ENCODE results near the gene CCNF.
"Not testable (repeated sequence)": the region's sequence is repeated elsewhere in the genome, so short reads cannot be mapped to it uniquely, and the experiment has no call there.

CCNF gene

GRCh38 chr16:2472885-2473445, 43.7 kb downstream of the CCNF start:
- no peak for ATAC-seq

- peak; percentile 1 to 2 for ATAC-seq
Measured at GRCh38 chr16:2473446-2473926, 44.2 kb downstream of the CCNF start.

DNA sequence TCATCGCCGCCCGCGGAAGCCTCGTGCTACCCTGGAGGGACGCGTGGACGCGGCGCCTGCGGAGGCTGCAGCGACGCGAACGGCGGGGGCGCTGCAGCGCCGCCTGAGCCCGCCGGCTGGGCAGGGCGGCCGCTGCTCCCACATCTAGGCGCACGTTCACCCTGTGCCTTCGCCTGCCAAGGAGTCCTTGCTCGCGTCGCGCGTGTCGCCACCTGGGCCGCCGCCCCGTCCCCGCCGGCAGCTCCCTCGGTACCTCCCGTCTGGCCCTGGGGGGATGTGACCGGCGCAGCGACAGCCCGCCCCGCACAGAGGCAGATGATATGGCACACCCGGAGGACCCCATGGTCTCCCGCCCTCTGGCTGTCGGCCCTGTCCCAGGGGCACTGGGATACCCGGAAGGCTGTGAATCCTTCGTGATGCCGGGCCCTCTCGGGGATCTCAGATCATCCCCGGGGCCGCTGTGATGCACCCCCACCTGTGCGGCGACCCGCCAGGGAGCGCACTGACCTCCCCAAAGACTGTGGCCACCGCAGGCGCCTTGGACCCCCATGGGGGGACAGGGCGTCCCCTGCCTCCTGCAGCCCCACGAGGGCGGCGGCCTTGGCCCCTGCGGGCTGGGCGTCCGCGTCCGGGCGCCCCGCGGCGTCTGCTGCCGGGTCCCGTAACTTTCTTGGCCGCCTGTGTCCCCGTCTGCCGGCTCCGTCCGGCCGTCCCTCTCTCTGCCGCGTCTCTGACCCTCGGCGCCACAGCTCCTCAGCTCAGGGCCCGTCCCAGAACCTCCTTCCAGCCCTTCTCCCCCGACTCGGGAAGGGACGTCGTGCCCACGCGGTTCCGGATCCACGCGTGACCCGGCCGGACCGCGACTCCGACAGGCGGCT, 45.0 kb downstream of the CCNF start:
- ATAC-seq, result peak; percentile 59 to 70

DNA sequence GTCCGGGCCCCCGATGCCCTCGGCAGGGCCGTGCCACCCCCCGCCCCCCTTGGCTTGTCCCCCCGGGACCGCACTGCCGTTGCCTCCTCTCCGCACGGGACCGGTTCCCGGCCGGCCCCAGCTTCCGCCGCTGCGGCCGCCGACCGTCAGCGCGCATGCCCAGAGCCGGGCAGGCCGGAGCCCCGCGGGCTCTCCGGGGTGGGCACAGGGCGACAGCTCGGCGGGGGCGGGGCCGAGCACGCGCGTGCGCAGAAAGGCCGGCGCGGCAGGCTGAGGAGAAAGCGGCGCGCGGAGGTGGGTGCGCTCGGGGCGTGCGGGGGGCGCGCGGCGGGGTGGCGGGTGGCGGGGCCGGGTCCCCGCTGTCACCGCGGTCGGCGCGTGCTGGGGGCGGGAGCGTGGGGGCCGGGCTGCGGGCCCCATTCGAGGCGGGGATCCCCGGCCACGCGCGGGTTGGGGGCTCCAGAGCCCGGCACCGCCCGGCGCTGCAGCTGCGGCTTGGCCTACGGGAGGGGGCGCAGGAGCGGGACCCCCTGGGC, 45.7 kb downstream of the CCNF start, which contains the start of gene TBC1D24:
TBC1D24 (plus strand) TSS at position 251 of the 536 bp plus-strand sequence. CDS start 21,022 bp downstream, outside the sequence.
- peak; percentile 65 to 69 for ATAC-seq

DNA sequence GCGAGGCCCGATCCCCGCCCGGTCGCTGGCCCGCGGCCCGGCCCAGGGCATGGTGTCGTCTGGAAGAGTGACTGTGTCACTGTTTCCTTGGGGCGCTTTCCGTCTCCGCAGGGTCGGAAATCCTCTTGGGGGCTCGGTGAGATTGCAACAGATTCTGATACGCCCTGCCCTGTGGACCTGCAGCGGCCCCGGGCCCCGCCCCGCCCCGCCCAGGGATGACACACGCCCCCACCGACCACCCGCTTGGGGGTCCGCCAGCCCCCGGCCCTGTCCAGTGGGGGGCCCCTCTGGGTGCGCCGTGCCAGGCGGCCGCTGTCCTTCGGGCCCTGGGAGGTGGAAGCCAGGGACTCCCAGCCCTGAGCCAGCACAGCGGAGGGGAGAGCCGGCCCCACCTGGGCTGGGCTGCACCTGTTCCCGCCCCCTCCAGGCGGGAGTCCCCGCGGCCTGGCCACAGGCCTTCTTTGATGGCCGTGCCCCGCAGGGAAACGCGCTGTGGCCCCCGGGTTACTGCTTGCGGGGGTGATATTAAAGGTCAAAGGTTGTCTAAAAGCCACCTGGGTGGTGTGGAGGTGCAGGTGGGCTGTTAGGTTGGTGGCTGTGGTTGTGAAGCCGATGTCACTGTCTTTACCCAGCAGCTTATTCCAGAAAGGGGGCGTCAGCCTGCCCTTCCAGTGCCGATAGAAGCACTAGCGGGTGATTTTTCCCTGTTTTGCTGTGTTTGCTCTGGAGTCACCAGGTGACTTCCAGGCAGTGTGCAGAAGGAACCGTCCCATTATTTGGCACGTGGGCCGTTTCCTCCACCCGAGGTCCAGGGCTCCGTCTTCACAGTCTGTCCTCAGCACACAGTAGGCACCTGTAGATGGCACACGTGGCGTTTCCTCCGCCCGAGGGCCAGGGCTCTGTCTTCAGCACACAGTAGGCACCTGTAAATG, 46.4 kb downstream of the CCNF start:
- peak; percentile 14 to 39 for ATAC-seq

GRCh38 chr16:2476345-2476720, 47.1 kb downstream of the CCNF start:
- ATAC-seq, result no peak

DNA sequence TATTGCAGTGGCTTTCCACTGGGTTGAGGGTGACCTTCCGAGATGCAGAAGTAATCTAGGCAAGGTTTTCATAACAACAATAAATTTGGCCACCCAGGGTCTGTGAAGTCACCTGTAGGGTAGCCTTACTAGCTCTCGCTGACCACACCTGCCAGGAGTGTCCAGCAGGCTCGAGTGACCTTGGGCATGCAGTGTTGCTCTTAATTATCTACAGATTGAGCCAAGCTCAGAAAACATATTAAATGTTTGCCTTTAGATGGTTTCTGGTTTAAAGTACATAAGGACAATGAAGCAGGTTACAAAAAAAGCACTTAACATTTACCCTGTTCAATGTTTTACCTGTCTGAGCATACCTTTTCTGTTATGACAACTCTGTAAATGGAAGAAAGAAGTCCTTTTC, 47.5 kb downstream of the CCNF start:
- no peak for ATAC-seq

DNA sequence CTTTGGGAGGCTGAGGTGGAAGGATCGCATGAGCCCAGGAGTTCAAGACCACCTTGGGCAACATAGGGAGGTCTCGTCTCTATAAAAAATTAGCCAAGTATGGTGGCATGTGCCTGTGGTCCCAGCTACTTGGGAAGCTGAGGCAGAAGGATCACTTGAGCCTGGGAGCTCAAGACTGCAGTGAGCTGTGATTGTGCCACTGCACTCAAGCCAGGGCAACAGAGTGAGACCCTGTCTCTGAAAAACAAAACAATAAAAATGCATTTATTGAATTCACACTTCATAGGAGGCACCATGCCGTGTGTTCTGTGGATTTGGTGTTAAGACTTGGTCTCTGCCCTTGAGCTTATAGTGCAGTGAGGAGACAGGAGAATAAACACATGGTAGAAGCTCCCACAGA, 48.1 kb downstream of the CCNF start:
- no peak for ATAC-seq

DNA sequence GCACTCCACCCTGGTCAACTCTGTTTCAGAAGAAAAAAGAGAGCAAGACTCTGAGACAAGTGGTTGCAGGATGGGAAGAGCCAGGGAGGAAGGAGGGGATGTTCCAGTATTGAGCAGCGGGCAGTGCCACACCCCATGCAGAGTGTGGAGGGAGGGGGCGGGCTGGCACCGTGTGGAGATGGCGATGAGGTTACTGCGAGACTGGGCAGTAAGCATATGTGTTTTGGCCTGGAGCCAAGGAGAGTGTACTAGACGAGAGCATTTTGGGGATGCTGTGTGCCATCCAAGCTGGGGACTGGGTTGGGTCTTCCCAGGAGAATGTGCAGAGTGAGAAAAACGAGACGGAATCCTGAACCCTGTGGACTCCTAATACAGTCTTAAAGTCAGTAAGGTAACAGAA, 49.0 kb downstream of the CCNF start:
- ATAC-seq, result no peak

DNA sequence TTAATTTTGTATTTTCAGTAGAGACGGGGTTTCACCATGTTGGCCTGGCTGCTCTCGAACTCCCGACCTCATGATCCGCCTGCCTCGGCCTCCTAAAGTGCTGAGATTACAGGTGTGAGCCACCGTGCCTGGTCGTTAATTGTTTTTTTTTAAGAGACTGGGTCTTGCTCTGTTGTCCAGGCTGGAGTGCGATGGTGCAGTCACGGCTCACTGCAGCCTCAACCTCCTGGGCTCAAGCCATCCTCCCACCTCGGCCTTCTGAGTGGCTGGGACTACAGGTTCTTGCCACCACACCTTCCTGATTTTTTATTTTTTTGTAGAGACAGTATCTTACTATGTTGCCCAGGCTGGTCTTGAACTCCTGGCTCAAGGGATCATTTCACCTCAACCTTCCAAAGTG, 50.7 kb downstream of the CCNF start:
- ATAC-seq, result not testable (repeated sequence)

GRCh38 chr16:2480948-2481347, 51.7 kb downstream of the CCNF start:
- no peak for ATAC-seq

- ATAC-seq, result no peak
Measured at GRCh38 chr16:2481676-2482075, 52.4 kb downstream of the CCNF start.

GRCh38 chr16:2482249-2482648, 53.0 kb downstream of the CCNF start:
- ATAC-seq, result no peak

DNA sequence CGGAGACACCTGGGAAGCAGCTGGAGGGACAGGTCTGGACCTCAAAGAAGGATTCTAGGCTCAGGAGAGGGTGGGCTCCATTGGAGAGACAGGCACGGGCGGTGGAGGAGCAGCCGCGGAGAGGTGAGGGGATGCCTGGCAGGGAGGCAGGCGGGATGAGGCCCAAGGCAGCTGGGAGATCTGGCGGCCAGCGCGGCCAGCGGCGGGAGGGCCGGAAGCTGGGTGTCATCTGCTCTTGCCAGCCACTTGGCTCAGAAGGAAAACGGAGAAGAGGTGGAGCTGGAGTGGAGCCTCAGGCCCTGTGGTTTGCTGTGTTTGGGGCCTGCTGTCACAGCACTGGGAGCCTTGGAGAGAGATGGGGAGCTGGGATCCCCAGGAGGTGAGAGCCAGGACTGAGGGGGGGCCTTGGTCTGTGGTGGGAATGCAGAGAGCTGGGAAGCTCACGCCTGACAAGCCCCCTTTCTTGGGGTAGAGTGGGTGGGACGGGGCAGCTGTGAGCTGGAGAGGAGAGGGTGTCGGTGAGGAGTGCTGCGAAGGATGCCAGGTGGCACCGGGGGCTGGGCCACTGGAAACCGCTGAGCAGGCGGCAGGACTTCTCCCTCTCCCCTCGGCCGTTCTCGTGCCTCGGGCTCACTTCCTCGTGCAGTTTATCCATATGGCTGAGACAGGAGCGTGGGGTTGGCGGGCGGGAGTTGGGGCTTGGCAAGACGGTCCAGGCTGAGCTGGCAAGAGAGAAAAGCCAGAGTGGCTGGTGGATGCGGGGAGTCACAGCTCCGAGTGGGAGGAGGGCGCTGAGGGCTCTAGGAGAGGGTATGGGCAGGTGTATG, 53.7 kb downstream of the CCNF start:
- no peak for ATAC-seq

DNA sequence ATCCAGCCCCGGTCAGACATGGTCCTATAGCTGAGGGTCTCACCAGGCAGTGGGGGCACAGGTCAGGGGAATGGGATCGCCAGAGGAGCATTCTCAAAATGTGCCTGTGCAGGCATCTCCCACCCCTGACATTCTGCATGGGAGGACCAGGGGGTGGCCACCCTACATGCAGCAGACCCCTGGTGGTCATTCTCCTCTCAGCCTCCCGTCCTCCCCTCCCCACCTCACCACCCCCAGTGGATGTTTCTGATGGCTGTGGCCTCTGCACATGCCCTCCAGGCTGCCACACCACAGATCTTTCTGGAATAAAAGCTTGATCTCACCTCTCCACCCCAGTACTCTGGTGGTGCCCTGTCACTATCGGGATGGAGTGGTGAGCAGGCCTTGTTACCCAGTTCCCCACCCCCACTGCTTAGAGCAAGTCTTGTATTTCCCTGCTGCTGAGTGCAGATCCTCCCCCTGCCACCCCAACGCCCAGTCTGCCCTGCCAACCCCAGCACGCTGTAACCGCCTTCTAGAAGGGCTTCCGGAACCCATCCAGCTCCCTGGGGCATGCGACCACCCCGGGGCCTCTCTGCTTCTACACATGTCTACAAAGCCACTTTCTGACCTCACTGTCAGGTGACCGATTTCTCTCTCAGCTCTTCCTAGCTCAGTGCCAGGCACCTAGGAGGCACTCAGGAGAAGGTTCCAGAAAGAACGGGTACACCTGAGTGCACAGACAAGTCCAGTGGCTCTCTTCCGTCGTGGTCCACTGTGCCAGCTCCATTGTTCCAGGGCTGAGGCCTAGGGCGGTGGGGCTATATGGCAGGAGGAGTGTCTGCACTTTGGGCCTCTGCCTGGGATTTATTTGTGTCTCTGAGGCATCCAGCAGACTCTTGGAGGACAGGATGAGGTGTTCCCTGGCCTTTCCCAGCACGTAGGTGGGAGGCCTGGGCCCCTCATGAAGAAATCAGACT, 55.0 kb downstream of the CCNF start:
- ATAC-seq, result no peak

GRCh38 chr16:2484898-2485508, 55.8 kb downstream of the CCNF start:
- no peak for ATAC-seq

DNA sequence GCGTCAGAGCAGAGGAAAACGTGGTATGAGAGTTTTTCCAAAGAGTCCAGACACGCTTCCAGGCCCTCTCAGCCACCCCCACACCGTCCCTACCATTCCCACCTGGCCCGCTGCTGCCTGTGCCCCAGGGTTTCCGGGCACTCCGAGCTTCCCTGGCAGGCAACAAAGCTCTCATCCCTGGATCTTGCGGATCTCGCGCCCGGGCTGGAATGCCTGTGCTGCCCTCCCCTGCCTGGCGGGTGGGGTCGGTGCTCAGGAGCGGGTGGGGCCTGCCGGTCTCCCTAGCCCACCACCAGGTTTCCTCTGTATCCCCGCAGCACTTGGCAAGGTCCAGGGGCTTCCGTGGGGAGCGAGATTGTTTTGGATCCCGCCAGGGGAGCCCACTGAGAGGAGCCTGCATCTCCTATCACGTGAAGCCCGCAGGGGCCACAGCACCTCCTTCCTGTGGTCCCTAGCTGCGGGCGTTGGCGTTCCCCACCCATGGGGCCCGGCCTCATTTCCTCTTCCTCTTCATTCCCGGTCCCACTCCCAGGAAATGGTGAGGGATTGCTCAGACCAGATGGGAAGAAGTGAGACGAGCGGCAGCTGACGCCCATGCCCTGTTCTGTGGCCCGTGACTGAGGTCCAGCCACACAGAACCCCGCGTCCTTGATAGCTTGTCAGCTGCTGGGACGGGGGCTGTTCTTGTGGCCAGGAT, 56.7 kb downstream of the CCNF start:
- no peak for ATAC-seq

GRCh38 chr16:2486645-2487516, 57.6 kb downstream of the CCNF start:
- peak; percentile 93 to 96 for ATAC-seq

GRCh38 chr16:2487517-2487842, 58.2 kb downstream of the CCNF start:
- no peak for ATAC-seq
